Liver (tissue), 5 donors: ENCODE measurements around the gene CD9. TPM values are rescaled to one million over a fixed set of nuclear protein-coding genes. Genes with fewer than 3 reads are reported as not detected.

Experiments
- polyA plus RNA-seq, 2 donors: library from polyadenylated mRNA; stranded (reverse) in 1 of 2; unstranded in 1 of 2; fragments of 200-250 nt in 1 of 2; fragments of >200 nt in 1 of 2; fragmentation: Nextera tagmentation in 1 of 2; extraction: Ambion mirVana in 1 of 2; gene quantifications; one replicate each; pipeline versions ENCODE4 v1.2.1 to v1.2.3, GENCODE V29; 2013 to 2015
- small RNA-seq: library from RNA; depleted of rRNA; stranded (forward); fragments of <200 nt; gene quantifications from one replicate; pipeline ENCODE3, GENCODE V24; 2014
- total RNA-seq, 2 donors: library from RNA; depleted of rRNA; stranded (reverse); fragments of >200 nt; gene quantifications; one replicate each; pipeline ENCODE4 v1.2.3, GENCODE V29; 2014
- donor health status: healthy.
- donor health status: healthy.
- donor health status: healthy.

CD9 gene
- total and polyA plus RNA-seq, 4 donors, result 18.7 to 65.2 (median 32.4) TPM

Small RNAs within 50 kb of the gene (small RNA-seq; reads per million reads assigned to genes)
- gene ATP5MFP5, result not detected
- gene RF00019, result not detected

Other genes starting within 250 kb of the CD9 start
- 10 to 100 TPM in 1 of 2 donors, 1 to 10 TPM in 1; 2.1 to 10.8 TPM for gene VWF, start 75.7 kb upstream of the CD9 start, total RNA-seq
- gene VWF, start 75.7 kb upstream of the CD9 start, polyA plus RNA-seq, result 1 to 10 TPM; 3.3 to 4.6 TPM
- 1 to 10 TPM; 2.2 to 6.3 TPM for gene PLEKHG6, start 110.3 kb downstream of the CD9 start, total RNA-seq
- 1 to 10 TPM; 2.4 to 2.7 TPM for gene PLEKHG6, start 110.3 kb downstream of the CD9 start, polyA plus RNA-seq
- gene TNFRSF1A, start 141.7 kb downstream of the CD9 start, total RNA-seq, result 100 to 1,000 TPM in 1 of 2 donors, 10 to 100 TPM in 1; 36.9 to 144 TPM
- 100 to 1,000 TPM in 1 of 2 donors, 10 to 100 TPM in 1; 56.0 to 121 TPM for gene TNFRSF1A, start 141.7 kb downstream of the CD9 start, polyA plus RNA-seq
- 1 to 10 TPM in 1 of 2 donors, under 1 TPM in 1; 0.47 to 7.7 TPM for gene SCNN1A, start 175.2 kb downstream of the CD9 start, total RNA-seq
- 1 to 10 TPM; 2.2 to 3.5 TPM for gene SCNN1A, start 175.2 kb downstream of the CD9 start, polyA plus RNA-seq
- gene LTBR, start 183.8 kb downstream of the CD9 start, total RNA-seq, result 10 to 100 TPM; 15.8 to 93.9 TPM
- 100 to 1,000 TPM in 1 of 2 donors, 10 to 100 TPM in 1; 84.1 to 138 TPM for gene LTBR, start 183.8 kb downstream of the CD9 start, polyA plus RNA-seq
- gene CD27, start 244.6 kb downstream of the CD9 start, total RNA-seq, result under 1 TPM; 0.28 to 0.67 TPM
- gene CD27, start 244.6 kb downstream of the CD9 start, polyA plus RNA-seq, result 1 to 10 TPM in 1 of 2 donors, under 1 TPM in 1; 0.58 to 2.5 TPM